MM.1S (cell line): Measurements from ENCODE around the gene ITGA2.

Experiments
- DNase-seq: peaks from one replicate; pipeline ENCODE4 v3.0.0-alpha.2; 2015
- H2AFZ ChIP-seq: fragments of 300-600 bp; sonication (generic); 2 replicates; pipeline ENCODE4 v1.6.0; 2016; ENCODE audit warnings: antibody characterized with exemption, low read length
- H3F3A ChIP-seq: fragments of 300-600 bp; sonication (generic); 2 replicates; pipeline ENCODE4 v1.6.1; 2016; ENCODE audit warnings: mild to moderate bottlenecking, antibody characterized with exemption, low read length, moderate library complexity, mixed read lengths; ENCODE audit not compliant: insufficient read depth
- H3K27ac ChIP-seq: fragments of 300-600 bp; sonication (generic); 2 replicates; pipeline ENCODE4 v1.5.1; 2016; ENCODE audit warnings: mild to moderate bottlenecking, low read length
- H3K27me3 ChIP-seq: fragments of 300-600 bp; sonication (generic); replicated peaks from 2 replicates; pipeline ENCODE4 v1.6.0; 2016; ENCODE audit warnings: low read length; ENCODE audit not compliant: insufficient read depth
- H3K36me3 ChIP-seq: fragments of 300-600 bp; sonication (generic); replicated peaks from 2 replicates; pipeline ENCODE4 v1.6.1; 2016; ENCODE audit warnings: mild to moderate bottlenecking, low read length, mixed read lengths; ENCODE audit not compliant: insufficient read depth
- H3K4me1 ChIP-seq: fragments of 300-600 bp; sonication (generic); 2 replicates; pipeline ENCODE4 v1.6.1; 2016; ENCODE audit warnings: low read length, mixed read lengths
- H3K4me2 ChIP-seq: fragments of 300-600 bp; sonication (generic); 2 replicates; pipeline ENCODE4 v1.6.0; 2016; ENCODE audit warnings: low read depth, low read length
- H3K4me3 ChIP-seq: fragments of 300-600 bp; sonication (generic); 2 replicates; pipeline ENCODE4 v1.5.1; 2016; ENCODE audit warnings: low read length, mixed read lengths
- H3K79me2 ChIP-seq: fragments of 300-600 bp; sonication (generic); 2 replicates; pipeline ENCODE4 v1.6.1; 2016; ENCODE audit warnings: mixed run types, low read length, mixed read lengths
- H3K9ac ChIP-seq: fragments of 300-600 bp; sonication (generic); 2 replicates; pipeline ENCODE4 v1.6.1; 2016; ENCODE audit warnings: low read length, mixed read lengths
- H3K9me2 ChIP-seq: fragments of 300-600 bp; sonication (generic); replicated peaks from 2 replicates; pipeline ENCODE4 v1.6.1; 2016; ENCODE audit warnings: mild to moderate bottlenecking, low read length, mixed read lengths; ENCODE audit not compliant: insufficient read depth
- H3K9me3 ChIP-seq: fragments of 300-600 bp; sonication (generic); replicated peaks from 2 replicates; pipeline ENCODE4 v1.6.1; 2016; ENCODE audit warnings: mild to moderate bottlenecking, low read length, mixed read lengths; ENCODE audit not compliant: insufficient read depth
- H4K20me1 ChIP-seq: fragments of 300-600 bp; sonication (generic); 2 replicates; pipeline ENCODE4 v1.6.1; 2016; ENCODE audit warnings: mild to moderate bottlenecking, low read length, moderate library complexity, mixed read lengths; ENCODE audit not compliant: insufficient read depth
- EZH2 ChIP-seq: fragments of 300-600 bp; sonication (generic); optimal IDR thresholded peaks from 2 replicates; pipeline ENCODE3; 2017; ENCODE audit warnings: low read depth, mild to moderate bottlenecking, antibody characterized with exemption, low read length, mixed read lengths
- EZH2phosphoT487 ChIP-seq: fragments of 300-600 bp; sonication (generic); IDR thresholded peaks from 2 replicates; pipeline ENCODE4 v1.6.1; 2018; ENCODE audit warnings: antibody characterized with exemption, low read length
- TF ChIP-seq, protein P1 (sequence below): fragments of 300-600 bp; sonication (generic); IDR thresholded peaks from 2 replicates; pipeline ENCODE4 v1.5.1; 2016; ENCODE audit warnings: antibody characterized with exemption, low read length, mixed read lengths

ITGA2 gene

GRCh38 chr5:53041740-53042139 lies 52.6 kb downstream of the ITGA2 start:
- no peaks in the 10 kb centered on the region for H3K36me3 ChIP-seq
- peaks cover 12% of the 10 kb centered on the region for H3F3A ChIP-seq
- H4K20me1 ChIP-seq: no peaks in the 10 kb centered on the region

DNA sequence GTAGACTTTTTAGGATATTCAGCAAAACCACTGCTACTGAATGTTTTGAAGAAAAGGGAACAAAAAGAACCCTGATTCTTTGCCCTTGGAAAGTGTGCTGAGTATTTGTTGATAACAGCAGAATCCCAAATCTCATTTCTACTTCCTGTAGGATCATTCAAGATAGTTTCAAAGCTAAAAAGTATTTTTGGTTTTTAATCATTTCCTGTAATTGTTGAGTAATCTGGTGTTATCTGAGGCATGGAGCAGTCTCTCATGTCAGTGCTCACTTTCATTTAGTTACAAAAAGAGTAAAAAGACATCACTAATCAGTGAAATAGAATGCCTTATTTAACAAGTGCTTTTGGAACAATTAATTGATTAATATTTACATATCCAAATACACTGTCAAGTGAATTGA lies 56.1 kb downstream of the ITGA2 start:
- H3K9me3 ChIP-seq: no peaks in the 10 kb centered on the region
- no peak overlapping the region for H3K9ac ChIP-seq
- peaks cover 9% of the 10 kb centered on the region; the same call in 1 of the 2 replicates for H3K4me1 ChIP-seq

More at GRCh38 chr5:53041740-53042139, 52.6 kb downstream of the ITGA2 start:
- no peak overlapping the region for H3K9ac ChIP-seq
- peak overlapping the region; percentile 62; the same call in 1 of the 2 replicates for H3K4me2 ChIP-seq
- H3K27ac ChIP-seq: peak overlapping the region; percentile 71; the same call in 1 of the 2 replicates
- H3K79me2 ChIP-seq: no peaks in the 10 kb centered on the region
- no peak for DNase-seq
- no peaks in the 10 kb centered on the region for H3K9me3 ChIP-seq
- H2AFZ ChIP-seq: no peak overlapping the region
- H3K9me2 ChIP-seq: no peaks in the 10 kb centered on the region
- TF ChIP-seq EZH2phosphoT487 (no peak), EZH2 (no peak)
- TF ChIP-seq, protein P1, sequence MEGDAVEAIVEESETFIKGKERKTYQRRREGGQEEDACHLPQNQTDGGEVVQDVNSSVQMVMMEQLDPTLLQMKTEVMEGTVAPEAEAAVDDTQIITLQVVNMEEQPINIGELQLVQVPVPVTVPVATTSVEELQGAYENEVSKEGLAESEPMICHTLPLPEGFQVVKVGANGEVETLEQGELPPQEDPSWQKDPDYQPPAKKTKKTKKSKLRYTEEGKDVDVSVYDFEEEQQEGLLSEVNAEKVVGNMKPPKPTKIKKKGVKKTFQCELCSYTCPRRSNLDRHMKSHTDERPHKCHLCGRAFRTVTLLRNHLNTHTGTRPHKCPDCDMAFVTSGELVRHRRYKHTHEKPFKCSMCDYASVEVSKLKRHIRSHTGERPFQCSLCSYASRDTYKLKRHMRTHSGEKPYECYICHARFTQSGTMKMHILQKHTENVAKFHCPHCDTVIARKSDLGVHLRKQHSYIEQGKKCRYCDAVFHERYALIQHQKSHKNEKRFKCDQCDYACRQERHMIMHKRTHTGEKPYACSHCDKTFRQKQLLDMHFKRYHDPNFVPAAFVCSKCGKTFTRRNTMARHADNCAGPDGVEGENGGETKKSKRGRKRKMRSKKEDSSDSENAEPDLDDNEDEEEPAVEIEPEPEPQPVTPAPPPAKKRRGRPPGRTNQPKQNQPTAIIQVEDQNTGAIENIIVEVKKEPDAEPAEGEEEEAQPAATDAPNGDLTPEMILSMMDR: no peak
- no peak overlapping the region for H3K4me3 ChIP-seq
- H3K4me1 ChIP-seq: peaks cover 9% of the 10 kb centered on the region; the same call in 1 of the 2 replicates
- no peaks in the 10 kb centered on the region for H3K27me3 ChIP-seq

GRCh38 chr5:53048248-53048647 lies 59.1 kb downstream of the ITGA2 start:
- Histone ChIP-seq H3K4me3 (no peak overlapping the region), H3K79me2 (no peaks in the 10 kb centered on the region), H3K4me1 (no peaks in the 10 kb centered on the region), H3K9ac (no peak overlapping the region), H3F3A (no peaks in the 10 kb centered on the region), H3K27ac (no peak overlapping the region), H3K9me2 (no peaks in the 10 kb centered on the region), H2AFZ (peak overlapping the region; percentile 11; the same call in 1 of the 2 replicates), H3K9me3 (no peaks in the 10 kb centered on the region), H4K20me1 (no peaks in the 10 kb centered on the region), H3K4me2 (no peak overlapping the region), H3K27me3 (no peaks in the 10 kb centered on the region), H3K36me3 (no peaks in the 10 kb centered on the region)
- TF ChIP-seq, protein P1: no peak
- no peak for TF ChIP-seq EZH2
- no peak for TF ChIP-seq EZH2phosphoT487
- DNase-seq: no peak

More for the DNA sequence above, 56.1 kb downstream of the ITGA2 start:
- H3K27me3 ChIP-seq: no peaks in the 10 kb centered on the region
- peaks cover 12% of the 10 kb centered on the region for H3F3A ChIP-seq
- no peak overlapping the region for H3K4me3 ChIP-seq
- no peaks in the 10 kb centered on the region for H3K79me2 ChIP-seq
- no peak overlapping the region for H2AFZ ChIP-seq
- H3K9me2 ChIP-seq: no peaks in the 10 kb centered on the region
- H3K27ac ChIP-seq: no peak overlapping the region
- TF ChIP-seq EZH2: no peak
- TF ChIP-seq EZH2phosphoT487: no peak
- TF ChIP-seq, protein P1: no peak
- no peak overlapping the region for H3K4me2 ChIP-seq
- no peak for DNase-seq
- H4K20me1 ChIP-seq: no peaks in the 10 kb centered on the region
- H3K36me3 ChIP-seq: no peaks in the 10 kb centered on the region
